HepG2 (cell line): ENCODE results near the gene MIEF2. TPM values are rescaled to one million over a fixed set of nuclear protein-coding genes. Genes with fewer than 3 reads are reported as not detected.

Experiments used
- AGO1 ChIP-seq: fragments of 200-400 bp; formaldehyde crosslinking; IDR thresholded peaks from 2 replicates; pipeline ENCODE4 v1.6.1; 2017; ENCODE audit warnings: mild to moderate bottlenecking, low read depth, low read length, moderate library complexity; ENCODE audit not compliant: poor library complexity, severe bottlenecking
- CBX2 ChIP-seq, 2 experiments: fragments of 200-600 bp in 1 of 2; sonication (generic); formaldehyde crosslinking in 1 of 2; IDR thresholded peaks; 2 replicates each; pipeline versions ENCODE4 v1.7.0 to v1.8.1; 2018 to 2022; ENCODE audit warnings: low read depth in 2 of 2, low read length in 1 of 2, mild to moderate bottlenecking in 1 of 2, missing genetic modification reagents in 1 of 2
- FOXA1 ChIP-seq, 2 experiments: fragments of 450-650 bp in 1 of 2; sonication (generic) in 1 of 2; formaldehyde crosslinking in 1 of 2; IDR thresholded peaks; 2 replicates each; pipeline versions ENCODE4 v1.4.0 to v1.6.1; 2016 to 2020; ENCODE audit warnings: missing genetic modification reagents in 1 of 2
- HDAC1 ChIP-seq: sonication (generic); formaldehyde crosslinking; IDR thresholded peaks from 2 replicates; pipeline ENCODE4 v1.5.1; 2020; ENCODE audit warnings: mild to moderate bottlenecking, missing genetic modification reagents
- PHF21A ChIP-seq: sonication (generic); formaldehyde crosslinking; IDR thresholded peaks from 2 replicates; pipeline ENCODE4 v1.5.0; 2020; ENCODE audit warnings: mild to moderate bottlenecking, missing genetic modification reagents
- RXRA ChIP-seq: sonication (generic); formaldehyde crosslinking; IDR thresholded peaks from 2 replicates; pipeline ENCODE4 v1.5.1; 2020; ENCODE audit warnings: missing genetic modification reagents
- SOX5 ChIP-seq: IDR thresholded peaks from 2 replicates; pipeline ENCODE4 v1.6.1; 2016; ENCODE audit warnings: borderline replicate concordance
- TARDBP ChIP-seq: sonication (generic); formaldehyde crosslinking; IDR thresholded peaks from 2 replicates; pipeline ENCODE4 v1.8.0; 2022; ENCODE audit warnings: mild to moderate bottlenecking, missing genetic modification reagents
- TFE3 ChIP-seq: IDR thresholded peaks from 2 replicates; pipeline ENCODE4 v1.6.1; 2016
- THAP11 ChIP-seq: IDR thresholded peaks from 2 replicates; pipeline ENCODE4 v1.6.1; 2016; ENCODE audit warnings: missing biosample characterization, missing genetic modification reagents
- ZBTB42 ChIP-seq: sonication (generic); formaldehyde crosslinking; IDR thresholded peaks from 2 replicates; pipeline ENCODE4 v1.5.0; 2020; ENCODE audit warnings: mild to moderate bottlenecking, missing genetic modification reagents
- ZNF235 ChIP-seq: sonication (generic); formaldehyde crosslinking; IDR thresholded peaks from 2 replicates; pipeline ENCODE4 v1.8.1; 2023; ENCODE audit warnings: mild to moderate bottlenecking, missing genetic modification reagents, borderline replicate concordance
- ZNF335 ChIP-seq: sonication (generic); formaldehyde crosslinking; IDR thresholded peaks from 2 replicates; pipeline ENCODE4 v1.4.0; 2020; ENCODE audit warnings: missing genetic modification reagents
- ZNF788 ChIP-seq: sonication (generic); formaldehyde crosslinking; IDR thresholded peaks from 2 replicates; pipeline ENCODE4 v1.5.0; 2020; ENCODE audit warnings: mild to moderate bottlenecking, missing genetic modification reagents, borderline replicate concordance
- polyA plus RNA-seq, 8 experiments: library from polyadenylated mRNA; depleted of rRNA in 3 of 8; stranded (reverse) in 7 of 8; unstranded in 1 of 8; fragments of >200 nt; fragmentation: Illumina TruSeq in 4 of 8; extraction: Trizol in 4 of 8; gene quantifications; 2 replicates each; pipeline versions ENCODE4 v1.2.1 to v1.2.3, GENCODE V29; 2011 to 2016; ENCODE audit warnings: low read depth in 4 of 8, missing spikeins in 1 of 8, mixed read lengths in 1 of 8; ENCODE audit not compliant: insufficient read depth in 1 of 8
- total RNA-seq, 5 experiments: library from RNA; depleted of rRNA; stranded (reverse); fragments of >200 nt; fragmentation: Illumina TruSeq; extraction: Trizol; gene quantifications; 2 replicates each; pipeline ENCODE4 v1.2.3, GENCODE V29; 2016; ENCODE audit warnings: low read depth in 1 of 5
- TF ChIP-seq, protein P1 (sequence below): sonication (generic); formaldehyde crosslinking; IDR thresholded peaks from 2 replicates; pipeline ENCODE4 v1.5.0; 2020; ENCODE audit warnings: mild to moderate bottlenecking, missing genetic modification reagents, borderline replicate concordance
- TF ChIP-seq, protein P2 (sequence below): fragments of 450-650 bp; IDR thresholded peaks from 2 replicates; pipeline ENCODE4 v1.6.1; 2017
- TF ChIP-seq, protein P3 (sequence below): sonication (generic); formaldehyde crosslinking; IDR thresholded peaks from 2 replicates; pipeline ENCODE4 v1.5.1; 2020; ENCODE audit warnings: mild to moderate bottlenecking, missing genetic modification reagents, moderate library complexity

The MIEF2 gene
- total and polyA plus RNA-seq, 2 of the 13 experiments (the other 11 are each of a cell fraction or from before 2014, with no cell fraction given) = 6.0 to 8.0 TPM

DNA sequence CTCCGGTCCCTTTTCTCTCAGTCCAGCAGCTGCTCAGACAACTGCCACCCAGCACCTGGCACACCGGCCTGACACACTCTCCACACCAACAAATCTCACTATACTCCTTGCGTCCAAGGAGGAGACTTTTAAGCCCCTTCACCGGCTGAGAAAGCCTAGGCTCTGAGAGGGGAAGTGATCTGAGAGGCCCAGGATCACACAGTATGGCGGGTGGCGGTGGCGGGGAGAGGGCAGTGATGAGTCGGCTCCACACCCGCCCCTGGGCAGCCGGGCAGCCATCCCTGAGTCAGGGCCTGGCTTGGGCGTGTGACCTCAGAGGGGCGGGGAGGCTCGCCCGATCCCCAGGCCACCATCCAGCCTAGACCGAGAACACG is 2.5 kb upstream of the MIEF2 start (continued):
- TF ChIP-seq HDAC1 (peak; percentile 27; the same call in 1 of the 2 replicates), TFE3 (CRISPR knock-in tag) (peak; percentile 21; the same call in 1 of the 2 replicates), RXRA (no peak), FOXA1 (IDR thresholded peaks at IDR 0.05) (no peak), FOXA1 (CRISPR knock-in tag; IDR thresholded peaks at IDR 0.05) (no peak), ZNF788 (no peak), ZNF335 (CRISPR knock-in tag) (no peak), ZNF235 (no peak), PHF21A (CRISPR knock-in tag) (0 out of 2 replicates have a peak, but pooled peaks have one; percentile 16), CBX2 (IDR thresholded peaks at IDR 0.05; ENCODE audit: low read depth, low read length) (no peak), CBX2 (CRISPR knock-in tag; IDR thresholded peaks at IDR 0.05; ENCODE audit: low read depth) (no peak), TARDBP (0 out of 2 replicates have a peak, but pooled peaks have one; percentile 26), AGO1 (peak; percentile 16), ZBTB42 (CRISPR knock-in tag) (no peak), THAP11 (CRISPR knock-in tag) (peak; percentile 41; the same call in 1 of the 2 replicates), SOX5 (CRISPR knock-in tag) (peak; percentile 6; the same call in 1 of the 2 replicates)
- TF ChIP-seq, protein P1, sequence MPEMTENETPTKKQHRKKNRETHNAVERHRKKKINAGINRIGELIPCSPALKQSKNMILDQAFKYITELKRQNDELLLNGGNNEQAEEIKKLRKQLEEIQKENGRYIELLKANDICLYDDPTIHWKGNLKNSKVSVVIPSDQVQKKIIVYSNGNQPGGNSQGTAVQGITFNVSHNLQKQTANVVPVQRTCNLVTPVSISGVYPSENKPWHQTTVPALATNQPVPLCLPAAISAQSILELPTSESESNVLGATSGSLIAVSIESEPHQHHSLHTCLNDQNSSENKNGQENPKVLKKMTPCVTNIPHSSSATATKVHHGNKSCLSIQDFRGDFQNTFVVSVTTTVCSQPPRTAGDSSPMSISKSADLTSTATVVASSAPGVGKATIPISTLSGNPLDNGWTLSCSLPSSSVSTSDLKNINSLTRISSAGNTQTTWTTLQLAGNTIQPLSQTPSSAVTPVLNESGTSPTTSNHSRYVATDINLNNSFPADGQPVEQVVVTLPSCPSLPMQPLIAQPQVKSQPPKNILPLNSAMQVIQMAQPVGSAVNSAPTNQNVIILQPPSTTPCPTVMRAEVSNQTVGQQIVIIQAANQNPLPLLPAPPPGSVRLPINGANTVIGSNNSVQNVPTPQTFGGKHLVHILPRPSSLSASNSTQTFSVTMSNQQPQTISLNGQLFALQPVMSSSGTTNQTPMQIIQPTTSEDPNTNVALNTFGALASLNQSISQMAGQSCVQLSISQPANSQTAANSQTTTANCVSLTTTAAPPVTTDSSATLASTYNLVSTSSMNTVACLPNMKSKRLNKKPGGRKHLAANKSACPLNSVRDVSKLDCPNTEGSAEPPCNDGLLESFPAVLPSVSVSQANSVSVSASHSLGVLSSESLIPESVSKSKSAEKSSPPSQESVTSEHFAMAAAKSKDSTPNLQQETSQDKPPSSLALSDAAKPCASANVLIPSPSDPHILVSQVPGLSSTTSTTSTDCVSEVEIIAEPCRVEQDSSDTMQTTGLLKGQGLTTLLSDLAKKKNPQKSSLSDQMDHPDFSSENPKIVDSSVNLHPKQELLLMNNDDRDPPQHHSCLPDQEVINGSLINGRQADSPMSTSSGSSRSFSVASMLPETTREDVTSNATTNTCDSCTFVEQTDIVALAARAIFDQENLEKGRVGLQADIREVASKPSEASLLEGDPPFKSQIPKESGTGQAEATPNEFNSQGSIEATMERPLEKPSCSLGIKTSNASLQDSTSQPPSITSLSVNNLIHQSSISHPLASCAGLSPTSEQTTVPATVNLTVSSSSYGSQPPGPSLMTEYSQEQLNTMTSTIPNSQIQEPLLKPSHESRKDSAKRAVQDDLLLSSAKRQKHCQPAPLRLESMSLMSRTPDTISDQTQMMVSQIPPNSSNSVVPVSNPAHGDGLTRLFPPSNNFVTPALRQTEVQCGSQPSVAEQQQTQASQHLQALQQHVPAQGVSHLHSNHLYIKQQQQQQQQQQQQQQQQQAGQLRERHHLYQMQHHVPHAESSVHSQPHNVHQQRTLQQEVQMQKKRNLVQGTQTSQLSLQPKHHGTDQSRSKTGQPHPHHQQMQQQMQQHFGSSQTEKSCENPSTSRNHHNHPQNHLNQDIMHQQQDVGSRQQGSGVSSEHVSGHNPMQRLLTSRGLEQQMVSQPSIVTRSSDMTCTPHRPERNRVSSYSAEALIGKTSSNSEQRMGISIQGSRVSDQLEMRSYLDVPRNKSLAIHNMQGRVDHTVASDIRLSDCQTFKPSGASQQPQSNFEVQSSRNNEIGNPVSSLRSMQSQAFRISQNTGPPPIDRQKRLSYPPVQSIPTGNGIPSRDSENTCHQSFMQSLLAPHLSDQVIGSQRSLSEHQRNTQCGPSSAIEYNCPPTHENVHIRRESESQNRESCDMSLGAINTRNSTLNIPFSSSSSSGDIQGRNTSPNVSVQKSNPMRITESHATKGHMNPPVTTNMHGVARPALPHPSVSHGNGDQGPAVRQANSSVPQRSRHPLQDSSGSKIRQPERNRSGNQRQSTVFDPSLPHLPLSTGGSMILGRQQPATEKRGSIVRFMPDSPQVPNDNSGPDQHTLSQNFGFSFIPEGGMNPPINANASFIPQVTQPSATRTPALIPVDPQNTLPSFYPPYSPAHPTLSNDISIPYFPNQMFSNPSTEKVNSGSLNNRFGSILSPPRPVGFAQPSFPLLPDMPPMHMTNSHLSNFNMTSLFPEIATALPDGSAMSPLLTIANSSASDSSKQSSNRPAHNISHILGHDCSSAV (CRISPR knock-in tag) = no peak
- TF ChIP-seq, protein P2, sequence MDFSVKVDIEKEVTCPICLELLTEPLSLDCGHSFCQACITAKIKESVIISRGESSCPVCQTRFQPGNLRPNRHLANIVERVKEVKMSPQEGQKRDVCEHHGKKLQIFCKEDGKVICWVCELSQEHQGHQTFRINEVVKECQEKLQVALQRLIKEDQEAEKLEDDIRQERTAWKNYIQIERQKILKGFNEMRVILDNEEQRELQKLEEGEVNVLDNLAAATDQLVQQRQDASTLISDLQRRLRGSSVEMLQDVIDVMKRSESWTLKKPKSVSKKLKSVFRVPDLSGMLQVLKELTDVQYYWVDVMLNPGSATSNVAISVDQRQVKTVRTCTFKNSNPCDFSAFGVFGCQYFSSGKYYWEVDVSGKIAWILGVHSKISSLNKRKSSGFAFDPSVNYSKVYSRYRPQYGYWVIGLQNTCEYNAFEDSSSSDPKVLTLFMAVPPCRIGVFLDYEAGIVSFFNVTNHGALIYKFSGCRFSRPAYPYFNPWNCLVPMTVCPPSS = no peak
- TF ChIP-seq, protein P3, sequence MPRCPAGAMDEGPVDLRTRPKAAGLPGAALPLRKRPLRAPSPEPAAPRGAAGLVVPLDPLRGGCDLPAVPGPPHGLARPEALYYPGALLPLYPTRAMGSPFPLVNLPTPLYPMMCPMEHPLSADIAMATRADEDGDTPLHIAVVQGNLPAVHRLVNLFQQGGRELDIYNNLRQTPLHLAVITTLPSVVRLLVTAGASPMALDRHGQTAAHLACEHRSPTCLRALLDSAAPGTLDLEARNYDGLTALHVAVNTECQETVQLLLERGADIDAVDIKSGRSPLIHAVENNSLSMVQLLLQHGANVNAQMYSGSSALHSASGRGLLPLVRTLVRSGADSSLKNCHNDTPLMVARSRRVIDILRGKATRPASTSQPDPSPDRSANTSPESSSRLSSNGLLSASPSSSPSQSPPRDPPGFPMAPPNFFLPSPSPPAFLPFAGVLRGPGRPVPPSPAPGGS (CRISPR knock-in tag) = no peak
